Activated CD4-positive, CD25-positive, alpha-beta regulatory T cell treated with anti-CD3 and anti-CD28 coated beads, Interleukin-2, amount 50 U/mL, for 24 hours (primary cell): ENCODE results near the gene SRGN.
"Not testable (repeated sequence)": the region's sequence is repeated elsewhere in the genome, so short reads cannot be mapped to it uniquely, and the experiment has no call there.

Experiments used
- ATAC-seq, 2 donors: fragments of 150-1000 bp; cut with Tn5 transposase; one replicate each; pipeline ENCODE4 v1.10.0; 2021; ENCODE audit warnings: mild to moderate bottlenecking in 1 of 2, moderate library complexity in 1 of 2

SRGN gene

DNA sequence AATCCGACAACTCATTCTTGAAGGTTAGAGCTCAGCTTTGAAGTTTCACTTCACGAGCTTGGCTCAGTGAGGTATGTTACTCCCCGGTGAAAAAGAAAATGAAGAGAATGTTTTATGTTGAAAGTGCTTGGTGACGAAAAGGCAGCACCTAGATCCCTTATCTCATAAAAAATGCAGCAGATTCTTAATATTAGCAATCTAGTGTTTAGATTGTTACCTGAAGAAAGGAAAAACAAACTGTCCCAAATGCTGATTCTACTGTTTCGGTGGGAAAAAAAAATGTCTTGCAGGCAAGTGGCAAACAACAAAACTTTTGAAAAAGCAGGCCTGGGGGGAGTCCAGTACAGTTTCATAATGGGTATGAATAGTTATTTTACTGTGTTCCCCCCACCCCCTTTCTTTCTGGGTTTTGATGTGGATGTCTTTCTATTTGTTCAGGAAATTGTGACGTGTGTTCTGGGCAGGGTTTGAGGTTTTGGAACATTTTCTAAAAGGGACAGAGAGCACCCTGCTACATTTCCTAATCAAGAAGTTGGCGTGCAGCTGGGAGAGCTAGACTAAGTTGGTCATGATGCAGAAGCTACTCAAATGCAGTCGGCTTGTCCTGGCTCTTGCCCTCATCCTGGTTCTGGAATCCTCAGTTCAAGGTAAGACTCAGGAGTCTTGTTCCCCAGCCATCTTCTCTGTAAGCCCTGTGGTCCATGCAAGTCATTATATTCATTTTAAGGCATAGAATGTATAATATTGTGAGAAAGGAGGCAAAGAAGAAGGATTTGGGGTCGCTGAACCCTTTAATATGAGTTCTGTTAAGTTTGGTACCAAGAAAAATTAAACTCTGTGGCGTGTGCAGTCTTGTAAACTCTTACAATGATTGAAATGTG is at the start of gene SRGN:
Gene SRGN, plus strand, starts transcription at position 514 of the 881 bp plus-strand sequence. Its CDS starts 55 bp downstream, at position 569.
- peak; percentile 55 to 59 for ATAC-seq

GRCh38 chr10:69040904-69041303 is 47.0 kb upstream of the SRGN start:
- not testable (repeated sequence) for ATAC-seq

DNA sequence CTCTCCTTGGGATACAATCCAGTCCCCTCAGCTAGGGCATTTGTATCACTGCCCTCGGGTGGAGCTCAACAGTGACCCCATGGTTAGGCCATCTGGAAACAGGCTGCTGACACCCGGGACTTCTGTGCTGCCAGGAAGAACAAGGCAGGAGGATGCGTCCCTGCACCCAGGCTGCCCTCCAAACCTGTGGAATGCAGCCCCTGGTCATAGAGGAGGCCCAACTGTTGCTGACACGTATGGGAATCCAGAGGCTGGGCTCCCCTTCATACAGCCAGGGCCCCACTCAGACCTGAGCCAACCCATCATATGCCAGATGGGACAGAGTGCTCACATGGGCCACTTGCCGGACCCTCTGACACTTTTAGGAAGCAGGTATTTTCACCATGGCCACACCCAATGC is 45.5 kb upstream of the SRGN start:
- ATAC-seq = no peak

- no peak for ATAC-seq
These were observed 45.1 kb upstream of the SRGN start for GRCh38 chr10:69042838-69043237.

DNA sequence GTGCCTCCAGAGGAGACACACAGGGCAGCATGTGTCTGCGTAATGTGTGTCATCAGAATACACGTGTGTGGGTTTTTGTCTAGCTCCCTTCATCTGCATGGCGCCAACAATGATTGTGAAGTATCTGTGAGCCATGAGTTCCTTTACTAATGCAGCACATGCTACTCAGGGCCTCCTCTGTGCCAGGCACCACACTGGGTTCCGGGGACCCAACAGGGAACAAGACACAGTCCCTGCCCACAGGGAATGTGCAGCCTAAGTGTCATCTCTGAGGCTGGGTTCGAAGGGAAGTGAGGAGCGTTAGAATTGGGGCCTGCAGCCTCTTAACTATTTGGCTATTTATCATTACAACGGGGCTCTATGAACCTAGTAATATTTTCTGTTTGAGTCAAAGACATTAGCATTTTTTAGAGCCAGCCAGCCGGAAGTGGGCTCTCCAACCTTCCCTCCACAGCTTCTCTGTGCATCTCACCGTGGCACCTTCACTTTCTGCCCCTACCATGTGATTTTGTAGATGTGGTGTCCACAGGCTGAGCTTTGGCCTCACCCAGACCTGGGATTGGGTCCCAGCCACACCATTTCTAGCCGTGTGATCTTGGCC is 43.9 kb upstream of the SRGN start:
- peak; percentile 49 to 50 for ATAC-seq

GRCh38 chr10:69044546-69044945 is 43.4 kb upstream of the SRGN start:
- no peak for ATAC-seq

DNA sequence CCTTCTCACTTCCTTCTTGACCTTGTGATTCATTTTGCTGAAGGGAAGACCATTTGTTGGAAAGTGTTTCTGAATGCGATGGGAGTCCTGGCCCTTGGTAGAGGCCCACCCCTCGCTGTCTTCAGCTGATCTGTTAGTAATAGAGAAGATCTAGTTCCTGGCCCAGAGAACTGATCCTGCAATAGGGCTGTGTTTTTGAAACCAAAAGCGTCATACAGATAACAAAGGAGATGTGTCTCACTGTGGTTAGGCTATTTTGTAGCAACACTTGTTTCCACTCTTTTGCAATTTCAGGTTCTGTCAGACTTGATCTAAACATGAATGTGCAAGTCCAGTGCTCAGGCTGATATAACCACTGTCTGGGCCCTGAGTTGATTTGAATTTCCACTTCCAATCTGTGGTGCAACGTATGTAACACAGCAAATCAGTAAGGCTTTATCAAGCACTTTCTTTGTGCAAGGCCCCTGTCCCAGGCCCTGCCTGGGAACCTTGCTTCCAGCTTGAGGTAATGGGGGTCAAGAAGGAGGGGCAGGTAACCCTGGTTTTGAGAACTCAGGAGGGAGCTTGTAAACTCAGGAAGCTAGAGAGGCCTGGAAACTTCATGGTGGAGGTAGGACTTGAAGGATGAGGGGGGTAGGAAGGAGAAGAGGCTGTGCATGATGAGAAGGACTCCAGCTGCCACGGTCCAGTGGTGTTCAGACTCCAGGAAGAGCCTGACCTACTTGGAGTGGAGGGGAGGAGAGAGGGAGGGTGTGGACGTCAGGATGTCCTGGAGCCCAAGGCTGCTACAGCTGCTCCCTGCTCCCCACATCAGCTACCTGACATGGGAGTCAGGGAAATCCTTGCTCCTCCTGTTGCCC is 42.2 kb upstream of the SRGN start:
- ATAC-seq = peak; percentile 86 to 87

- ATAC-seq = no peak
These were observed 40.6 kb upstream of the SRGN start for GRCh38 chr10:69047111-69047832.

GRCh38 chr10:69048103-69048502 is 39.8 kb upstream of the SRGN start:
- peak in 1 of 2 donors; percentile 15 for ATAC-seq

GRCh38 chr10:69049566-69049961 is 38.3 kb upstream of the SRGN start:
- ATAC-seq = no peak

DNA sequence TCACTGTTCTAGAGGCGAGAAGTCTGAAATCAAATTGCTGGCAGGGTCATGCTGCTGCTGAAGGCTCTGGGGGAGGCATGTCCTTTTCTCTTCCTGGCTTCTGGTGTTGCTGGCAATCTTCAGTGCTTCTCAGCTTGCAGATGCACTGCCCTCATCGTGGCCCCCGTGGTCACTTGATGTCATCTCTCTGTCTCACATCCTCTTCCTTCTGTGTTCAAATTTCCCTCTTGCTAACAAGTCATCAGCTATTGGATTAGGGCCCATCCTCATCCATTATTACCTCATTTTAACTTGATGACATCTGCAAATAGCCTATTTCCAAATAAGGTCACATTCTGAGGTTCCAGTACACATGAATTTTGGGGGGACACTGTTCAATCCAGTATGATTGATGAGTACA is 36.6 kb upstream of the SRGN start:
- ATAC-seq = no peak

GRCh38 chr10:69051710-69052487 is 36.0 kb upstream of the SRGN start:
- ATAC-seq = no peak

DNA sequence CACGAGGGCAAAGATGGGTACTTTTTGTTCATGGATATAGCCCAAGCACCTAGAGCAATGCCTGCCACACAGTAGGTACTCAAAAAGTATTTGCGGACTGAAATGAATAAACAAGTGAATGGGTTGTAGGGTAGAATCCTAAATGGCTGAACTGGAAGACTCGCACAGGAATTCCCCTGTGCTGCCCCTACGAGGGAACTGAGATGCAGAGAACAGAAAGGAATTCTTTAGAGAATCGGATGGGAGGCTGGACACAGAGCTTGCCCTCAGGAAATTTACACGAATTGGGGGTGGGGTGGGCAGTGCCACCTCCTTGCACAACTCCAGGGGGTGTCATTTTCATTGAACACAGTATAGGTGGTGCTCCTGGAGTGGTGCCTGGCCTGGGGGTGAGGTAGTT is 35.2 kb upstream of the SRGN start:
- no peak for ATAC-seq

DNA sequence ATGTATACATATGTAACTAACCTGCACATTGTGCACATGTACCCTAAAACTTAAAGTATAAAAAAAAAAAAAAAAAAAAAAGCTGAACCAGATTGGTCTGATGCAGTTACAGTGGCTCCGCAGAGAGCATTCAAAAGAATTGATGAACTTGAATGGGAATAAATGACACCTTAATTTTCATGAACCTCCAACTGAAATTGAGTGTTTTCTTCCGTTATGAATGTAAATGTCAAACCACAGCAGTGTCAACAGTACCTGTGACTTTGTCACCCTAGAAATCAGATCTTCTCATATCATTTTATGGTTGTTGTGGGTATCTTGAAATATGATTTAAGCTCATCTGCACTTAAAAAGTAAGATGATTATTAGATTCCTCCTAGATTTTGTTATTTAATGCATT is 32.7 kb upstream of the SRGN start:
- peak; percentile 77 to 87 for ATAC-seq

DNA sequence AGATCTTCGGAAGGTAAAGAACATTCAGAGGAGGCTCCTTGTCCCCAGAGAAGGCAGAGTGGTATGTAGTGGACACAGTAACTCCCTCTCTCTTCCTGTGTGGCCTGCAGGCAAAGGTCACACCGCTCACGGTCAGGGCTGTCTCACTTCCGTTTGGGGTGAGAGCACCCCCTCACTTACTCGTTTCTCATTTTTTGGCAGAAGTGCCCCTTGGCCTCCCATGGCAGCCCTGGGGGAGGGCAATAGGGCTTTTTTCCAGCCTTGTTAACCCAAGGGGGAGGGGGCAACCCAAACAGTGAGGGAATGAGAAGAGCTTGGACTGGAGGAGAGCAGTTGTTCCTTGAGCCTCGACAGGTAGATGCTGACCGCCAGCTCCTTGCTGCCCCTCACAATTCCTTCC is 31.8 kb upstream of the SRGN start:
- no peak for ATAC-seq

GRCh38 chr10:69056536-69057260 is 31.2 kb upstream of the SRGN start:
- ATAC-seq = no peak

DNA sequence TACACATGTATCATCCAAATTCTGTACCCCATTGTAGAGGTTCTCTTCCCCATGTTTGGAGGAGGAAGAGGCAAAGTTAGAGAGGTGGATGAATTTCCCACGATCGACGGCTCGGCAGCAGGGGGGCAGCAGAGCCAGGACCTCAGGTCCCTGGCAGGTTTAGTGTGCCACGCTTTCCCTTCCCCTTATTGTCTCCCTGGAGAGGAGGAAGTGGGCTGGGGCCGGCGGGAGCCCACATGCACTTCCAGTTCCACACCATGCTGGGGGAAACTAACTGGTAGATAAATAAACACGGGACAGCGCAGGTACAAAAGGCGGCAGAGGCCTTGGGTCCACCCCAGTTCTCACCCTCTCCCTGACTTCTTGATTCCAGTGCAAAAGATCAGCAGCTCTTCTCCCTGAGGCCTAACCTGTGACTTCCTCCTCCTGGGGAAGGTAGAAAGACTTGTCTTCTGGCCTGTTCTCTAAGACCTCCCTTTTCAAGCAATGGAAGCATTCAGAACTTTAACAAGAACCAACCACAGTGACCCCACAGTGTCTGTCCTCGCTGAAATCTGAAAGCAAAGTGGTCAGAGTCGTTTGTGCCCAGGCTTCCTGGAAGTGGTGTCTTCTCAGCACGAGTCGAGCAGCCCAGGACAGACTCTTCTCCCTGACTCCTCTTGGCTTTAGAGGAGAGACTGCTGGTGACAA is 30.5 kb upstream of the SRGN start:
- no peak for ATAC-seq

DNA sequence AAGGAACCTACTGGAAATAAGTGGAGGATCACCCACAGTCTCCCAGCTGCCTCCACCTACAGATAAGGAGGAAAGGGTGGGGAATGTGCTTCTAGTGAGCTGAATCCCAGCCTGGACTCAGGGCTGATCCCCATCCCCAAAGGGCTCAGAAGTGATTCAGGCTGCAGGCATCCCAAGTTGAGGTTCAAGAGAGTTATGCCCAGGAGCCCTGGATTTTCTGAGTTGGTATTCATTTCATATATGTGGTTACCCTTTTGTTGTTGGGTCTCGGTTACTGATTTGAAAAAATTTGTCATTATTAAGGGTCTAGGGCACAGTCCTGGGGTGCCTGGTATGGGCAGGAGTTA is 30.0 kb upstream of the SRGN start:
- no peak for ATAC-seq

- no peak for ATAC-seq
These were observed 27.6 kb upstream of the SRGN start for GRCh38 chr10:69060127-69060798.
